Activated CD4-positive, alpha-beta T cell treated with anti-CD3 and anti-CD28 coated beads, Interleukin-2, amount 50 U/mL, for 4 hours (primary cell): Measurements from ENCODE around the gene DYSF.
"Not testable (repeated sequence)": the region's sequence is repeated elsewhere in the genome, so short reads cannot be mapped to it uniquely, and the experiment has no call there.

Experiments used
- DNase-seq, 2 experiments: peaks; one replicate each; pipeline ENCODE4 v3.0.0-alpha.2; 2020

The DYSF gene

GRCh38 chr2:71619230-71619741 lies 165.9 kb downstream of the DYSF start:
- no peak for DNase-seq

- DNase-seq: no peak
Observed at GRCh38 chr2:71620116-71620515, 166.8 kb downstream of the DYSF start.

GRCh38 chr2:71620851-71621251 lies 167.5 kb downstream of the DYSF start:
- DNase-seq: no peak

- DNase-seq: no peak
Observed at GRCh38 chr2:71629273-71629672, 175.9 kb downstream of the DYSF start.

DNA sequence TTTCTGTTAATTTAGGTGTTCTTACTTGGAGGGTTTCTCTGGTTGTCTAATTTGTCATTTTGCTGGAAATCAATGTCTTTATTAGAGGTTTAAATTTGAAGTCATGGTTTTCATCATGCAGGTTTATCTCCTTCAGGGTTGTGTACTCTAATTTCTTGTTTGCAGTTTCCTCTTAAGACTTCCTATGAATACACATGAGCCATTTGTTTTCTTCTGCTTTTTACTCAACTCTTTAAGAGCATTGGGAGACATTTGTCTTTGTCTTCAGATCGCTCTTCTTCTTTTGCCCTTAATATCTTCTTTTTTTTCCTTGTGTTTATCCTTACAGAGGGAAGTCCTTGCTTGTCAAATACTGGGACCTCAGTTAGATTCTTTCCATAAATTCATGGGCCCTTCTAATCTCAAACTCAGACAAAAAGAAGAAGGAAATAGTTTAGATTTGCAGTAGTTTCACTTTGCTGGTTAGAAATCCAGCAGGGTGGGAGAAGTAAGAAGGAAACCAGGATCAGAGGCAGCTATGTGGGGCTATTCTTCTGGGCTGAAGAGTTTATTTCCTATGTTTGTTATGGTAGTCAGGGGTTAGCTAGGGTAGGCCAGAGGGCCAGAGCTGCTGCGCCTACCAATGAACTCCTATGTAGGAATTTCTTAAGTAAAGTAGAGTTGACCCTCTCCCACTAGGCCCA lies 176.6 kb downstream of the DYSF start:
- no peak for DNase-seq

GRCh38 chr2:71630454-71631328 lies 177.3 kb downstream of the DYSF start:
- no peak for DNase-seq

DNA sequence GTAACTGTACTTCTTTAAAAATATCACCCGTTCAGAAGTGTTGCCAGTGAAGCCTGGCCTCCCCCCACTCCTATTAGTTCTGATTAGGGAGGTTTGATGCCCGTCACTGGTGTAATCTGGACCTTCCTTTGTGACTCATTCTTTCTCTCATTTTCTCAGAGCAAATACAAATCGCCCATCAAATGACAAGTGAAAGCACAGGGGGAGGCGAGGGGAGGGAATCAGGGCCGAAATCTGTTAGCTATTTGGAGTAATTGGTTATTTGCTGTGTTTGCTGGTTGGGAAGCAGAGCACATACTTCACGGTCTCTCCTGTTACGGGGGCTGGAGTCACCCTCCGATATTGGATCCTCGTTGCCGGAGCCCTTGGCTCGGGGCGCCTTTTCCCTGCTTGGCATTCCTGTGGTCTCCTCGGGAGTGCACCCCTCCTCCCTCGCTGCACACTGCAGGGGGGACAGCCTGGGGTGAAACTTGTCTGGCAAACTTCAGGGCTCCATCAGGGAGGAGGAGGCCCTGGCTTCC lies 178.1 kb downstream of the DYSF start:
- no peak for DNase-seq

DNA sequence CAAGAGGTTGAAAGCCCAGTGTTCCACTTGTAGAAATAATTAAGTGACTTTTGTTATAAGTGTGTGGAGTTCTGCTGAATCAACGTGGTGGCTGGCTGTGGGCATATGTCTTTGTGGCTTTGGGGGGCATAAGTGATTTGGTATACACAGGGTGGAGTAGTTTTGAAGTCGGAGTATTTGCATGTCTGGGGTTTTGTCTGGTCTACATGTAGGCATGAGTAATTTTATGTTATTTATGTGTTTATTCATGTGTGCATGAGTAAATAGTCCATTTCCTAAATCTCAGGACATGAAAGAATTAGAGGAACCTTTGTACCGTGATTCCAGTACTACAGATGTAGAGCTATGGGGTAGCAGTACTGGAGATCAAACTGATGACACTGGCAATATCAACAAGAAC lies 179.7 kb downstream of the DYSF start:
- DNase-seq: no peak

DNA sequence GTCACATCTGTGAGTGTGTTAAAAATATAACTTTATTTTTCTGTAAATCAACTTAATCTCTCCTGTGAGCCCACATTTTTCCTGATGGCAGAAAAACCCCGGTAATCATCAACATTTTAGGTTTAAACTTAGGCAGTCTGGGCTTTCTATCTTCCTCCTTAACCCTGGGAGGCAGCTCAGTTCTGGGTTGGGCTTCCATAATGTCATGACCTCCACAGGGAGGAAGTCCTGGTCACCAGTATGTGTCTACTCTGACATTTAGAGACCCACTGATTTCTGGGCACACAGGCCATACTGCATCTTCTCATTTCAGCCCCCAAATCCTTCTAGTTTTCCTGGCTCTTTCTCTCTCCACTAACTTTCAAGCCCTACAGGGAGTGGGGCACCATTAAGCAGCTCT lies 181.2 kb downstream of the DYSF start:
- no peak for DNase-seq

- no peak for DNase-seq
Observed at GRCh38 chr2:71635798-71636197, 182.4 kb downstream of the DYSF start.

DNA sequence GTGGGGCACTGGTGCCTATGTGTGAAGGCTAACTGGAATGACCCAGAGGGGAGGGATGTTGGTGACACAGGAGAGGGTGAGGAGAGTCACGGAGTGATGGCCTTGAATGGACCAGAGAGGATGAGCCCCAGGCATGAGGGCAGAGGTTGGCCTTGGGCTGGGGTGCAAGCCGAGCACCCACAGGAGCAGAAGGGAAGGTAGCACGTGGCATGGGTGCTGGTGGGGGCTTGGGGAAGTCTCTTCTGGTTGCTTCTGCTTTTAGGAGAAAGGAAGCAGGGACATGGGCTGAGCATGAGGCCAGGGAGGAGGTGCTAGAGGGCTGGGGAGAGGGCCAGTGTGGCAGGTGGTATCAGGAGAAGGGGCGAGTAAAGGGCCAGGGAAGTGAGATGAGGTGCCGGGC lies 183.8 kb downstream of the DYSF start:
- DNase-seq: no peak

- no peak for DNase-seq
Observed at GRCh38 chr2:71637736-71638135, 184.4 kb downstream of the DYSF start.

DNA sequence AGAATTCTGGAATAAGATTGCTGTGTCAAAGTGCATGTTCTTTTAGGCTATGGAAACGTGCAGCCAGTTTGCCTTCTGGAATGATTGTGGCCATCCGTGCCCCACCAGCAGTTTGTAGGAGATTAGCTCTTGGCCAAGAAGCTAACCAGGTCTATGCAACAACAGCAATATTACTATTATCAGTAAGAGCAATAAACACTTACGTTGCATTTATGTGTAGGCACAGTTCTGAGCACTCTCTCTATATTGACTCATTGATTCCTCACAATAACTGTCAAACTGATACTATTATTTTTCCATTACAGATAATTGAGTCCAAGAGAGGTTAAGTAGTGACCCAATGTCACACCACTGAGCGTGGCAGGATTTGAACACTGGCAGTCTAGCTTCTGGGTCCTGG lies 186.4 kb downstream of the DYSF start:
- no peak for DNase-seq

GRCh38 chr2:71640489-71640888 lies 187.1 kb downstream of the DYSF start:
- no peak for DNase-seq

- DNase-seq: no peak
Observed at GRCh38 chr2:71643674-71644357, 190.5 kb downstream of the DYSF start.

DNA sequence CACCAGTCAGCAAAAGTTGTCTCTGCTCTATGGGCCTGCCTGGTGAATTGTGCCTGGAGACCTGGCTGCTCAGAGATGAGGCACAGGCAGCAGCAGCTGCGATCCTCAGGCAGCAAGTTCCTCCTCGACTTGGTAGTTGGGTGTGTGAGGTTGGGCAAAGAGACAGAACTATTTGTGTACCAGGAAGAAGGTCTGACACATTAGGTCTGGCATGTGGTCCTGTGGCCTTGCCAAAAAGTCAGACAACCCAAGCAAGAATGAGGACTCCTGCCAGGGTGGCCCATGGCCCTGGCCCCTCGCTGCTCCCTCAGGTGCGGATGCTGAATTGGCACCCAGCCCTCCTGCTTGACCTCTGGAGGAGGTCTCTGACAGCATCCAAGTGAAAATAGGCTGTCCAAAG lies 192.7 kb downstream of the DYSF start:
- DNase-seq: no peak

GRCh38 chr2:71647356-71647755 lies 194.0 kb downstream of the DYSF start:
- no peak for DNase-seq

DNA sequence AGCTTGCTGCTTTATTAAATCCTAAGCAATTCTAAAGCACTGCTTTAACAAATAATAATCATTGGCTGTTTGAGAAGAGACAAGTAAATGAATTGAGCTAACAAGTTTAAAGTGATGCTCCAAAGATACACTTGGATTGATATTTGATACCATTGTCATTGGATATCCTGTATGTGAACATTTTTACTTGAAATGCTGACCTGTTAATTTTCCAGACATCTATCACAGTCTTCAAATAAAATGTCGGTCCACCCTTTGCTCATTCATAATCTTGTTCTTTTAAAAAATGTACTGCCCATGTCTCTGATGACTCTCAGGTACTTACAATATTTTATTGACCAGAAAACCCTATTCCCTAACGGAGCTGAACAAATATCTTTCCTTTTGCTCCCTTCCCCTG lies 202.1 kb downstream of the DYSF start:
- no peak for DNase-seq

DNA sequence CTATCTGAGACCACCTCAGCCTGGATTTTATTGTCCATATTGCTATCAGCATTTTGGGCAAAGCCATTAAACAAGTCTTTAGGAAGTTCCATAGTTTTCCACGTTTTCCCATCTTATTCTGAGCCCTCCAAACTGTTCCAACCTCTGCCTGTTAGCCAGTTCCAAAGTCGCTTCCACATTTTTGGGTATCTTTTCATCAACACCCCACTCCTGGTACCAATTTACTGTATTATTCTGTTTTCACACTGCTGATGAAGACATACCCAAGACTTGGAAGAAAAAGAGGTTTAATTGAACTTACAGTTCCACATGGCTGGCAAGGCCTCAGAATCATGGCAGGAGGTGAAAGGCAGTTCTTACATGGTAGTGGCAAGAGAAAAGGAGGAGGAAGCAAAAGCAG lies 204.9 kb downstream of the DYSF start:
- not testable (repeated sequence) for DNase-seq

DNA sequence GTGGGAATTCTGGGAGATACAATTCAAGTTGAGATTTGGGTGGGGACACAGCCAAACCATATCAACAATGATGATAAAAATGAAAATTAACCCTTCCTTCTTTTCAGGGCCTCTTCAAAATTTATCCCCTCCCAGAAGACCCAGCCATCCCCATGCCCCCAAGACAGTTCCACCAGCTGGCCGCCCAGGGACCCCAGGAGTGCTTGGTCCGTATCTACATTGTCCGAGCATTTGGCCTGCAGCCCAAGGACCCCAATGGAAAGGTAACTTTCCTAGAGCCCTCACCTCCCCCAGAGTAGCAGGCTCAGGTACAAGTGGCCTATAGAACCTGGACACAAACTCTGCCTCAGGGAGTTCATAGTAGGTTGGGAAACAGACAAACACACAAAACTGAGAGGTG lies 205.4 kb downstream of the DYSF start:
- no peak for DNase-seq

DNA sequence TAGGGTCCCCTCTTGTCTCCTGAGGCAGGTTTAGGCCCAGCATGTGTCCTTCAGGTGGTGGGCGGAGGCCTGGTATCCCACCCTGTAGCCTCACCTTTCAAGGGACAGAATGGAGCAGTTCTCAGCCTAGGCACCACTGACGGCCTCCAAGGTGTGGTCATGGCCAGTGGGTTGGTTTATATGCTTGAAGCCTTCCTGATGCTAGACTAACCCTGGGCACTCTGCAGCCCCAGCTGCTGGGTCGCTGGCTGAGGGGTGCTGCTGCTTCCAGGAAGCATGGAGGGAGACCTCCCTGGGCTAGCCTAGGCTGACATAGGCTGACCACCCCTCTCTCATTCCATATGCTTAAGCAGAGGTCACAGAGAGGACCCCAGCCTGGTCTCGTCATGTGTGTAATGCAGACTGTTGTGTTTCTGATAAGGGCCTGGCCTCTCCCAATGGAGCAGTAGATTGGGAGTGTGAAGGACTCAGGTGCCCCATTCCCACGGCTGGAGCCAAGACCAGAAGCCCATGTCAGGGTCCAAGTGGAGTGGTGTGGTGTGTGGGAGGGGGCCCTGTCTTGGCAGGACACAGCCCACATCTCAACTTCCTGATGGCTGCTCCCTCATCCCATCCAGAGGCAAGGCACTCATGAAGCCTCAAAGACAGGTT lies 206.6 kb downstream of the DYSF start:
- DNase-seq: no peak

GRCh38 chr2:71661782-71662181 lies 208.4 kb downstream of the DYSF start:
- no peak for DNase-seq
